Stimulated activated CD4-positive, alpha-beta T cell treated with anti-CD3 and anti-CD28 coated beads, TNF-alpha, amount 100 ng/mL, for 1 hour (primary cell): ENCODE data around the gene RNF213.
"Not testable (repeated sequence)": the region's sequence is repeated elsewhere in the genome, so short reads cannot be mapped to it uniquely, and the experiment has no call there.

Source experiments
- DNase-seq, 3 donors: peaks; one replicate each; pipeline ENCODE4 v3.0.0-alpha.2; 2020; ENCODE audit warnings: low read depth in 3 of 3, low spot score in 1 of 3

RNF213 gene

GRCh38 chr17:80267391-80267790, 6.7 kb downstream of the RNF213 start:
- DNase-seq, result no peak

DNA sequence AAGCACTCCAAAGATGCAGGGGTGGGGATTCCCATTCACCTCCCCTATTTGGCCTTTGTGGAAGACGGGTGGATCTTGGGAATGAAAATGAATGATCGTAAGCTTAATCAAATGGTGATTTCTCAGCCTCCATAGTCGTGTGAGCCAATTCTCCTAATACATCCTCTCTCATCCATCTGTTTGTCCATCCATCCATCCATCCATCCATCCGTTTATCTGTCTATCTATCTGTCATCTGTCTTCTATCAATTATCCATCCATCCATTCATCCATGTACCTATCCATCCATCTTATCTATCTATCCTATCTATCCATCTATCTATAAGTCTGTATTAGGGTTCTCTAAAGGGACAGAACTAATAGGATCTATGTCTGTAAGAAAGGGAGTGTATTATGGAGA, 7.8 kb downstream of the RNF213 start:
- DNase-seq, result no peak

DNA sequence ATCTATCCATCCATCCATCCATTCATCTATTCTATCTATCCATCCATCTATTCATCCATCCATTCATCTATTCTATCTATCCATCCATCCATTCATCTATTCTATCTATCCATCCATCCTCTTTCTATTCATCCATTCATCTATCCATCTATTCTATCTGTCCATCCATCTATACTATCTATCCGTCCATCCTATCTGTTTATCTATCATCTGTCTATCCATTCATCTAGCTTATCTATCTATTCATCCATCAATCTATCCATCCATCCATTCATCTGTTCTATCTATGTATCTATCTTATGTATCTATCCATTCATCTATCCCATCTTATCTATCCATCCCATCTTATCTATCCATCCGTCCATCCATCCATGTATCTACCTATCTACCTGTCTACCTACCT, 8.8 kb downstream of the RNF213 start:
- DNase-seq, result no peak

GRCh38 chr17:80270104-80270503, 9.5 kb downstream of the RNF213 start:
- DNase-seq, result no peak

GRCh38 chr17:80270836-80271235, 10.2 kb downstream of the RNF213 start:
- DNase-seq, result no peak

GRCh38 chr17:80272366-80272765, 11.7 kb downstream of the RNF213 start:
- DNase-seq, result no peak

- DNase-seq, result no peak
Observed at GRCh38 chr17:80274331-80274730, 13.7 kb downstream of the RNF213 start.

- no peak for DNase-seq
Observed at GRCh38 chr17:80274871-80275449, 14.3 kb downstream of the RNF213 start.

DNA sequence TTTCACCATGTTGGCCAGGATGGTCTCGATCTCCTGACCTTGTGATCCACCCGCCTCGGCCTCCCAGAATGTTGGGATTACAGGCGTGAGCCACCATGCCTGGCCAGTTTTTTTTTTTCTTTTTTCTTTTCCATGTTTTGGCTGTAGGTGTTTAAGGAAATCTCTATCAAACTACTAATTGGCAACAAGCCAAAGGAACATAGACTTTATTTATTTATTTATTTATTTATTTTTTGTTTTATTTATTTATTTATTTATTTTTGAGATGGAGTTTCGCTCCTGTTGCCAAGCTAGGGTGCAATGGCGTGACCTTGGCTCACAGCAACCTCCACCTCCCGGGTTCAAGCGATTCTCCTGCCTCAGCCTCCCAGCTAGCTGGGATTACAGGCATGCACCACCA, 15.2 kb downstream of the RNF213 start:
- DNase-seq, result not testable (repeated sequence)

GRCh38 chr17:80277751-80278671, 17.4 kb downstream of the RNF213 start:
- no peak for DNase-seq

DNA sequence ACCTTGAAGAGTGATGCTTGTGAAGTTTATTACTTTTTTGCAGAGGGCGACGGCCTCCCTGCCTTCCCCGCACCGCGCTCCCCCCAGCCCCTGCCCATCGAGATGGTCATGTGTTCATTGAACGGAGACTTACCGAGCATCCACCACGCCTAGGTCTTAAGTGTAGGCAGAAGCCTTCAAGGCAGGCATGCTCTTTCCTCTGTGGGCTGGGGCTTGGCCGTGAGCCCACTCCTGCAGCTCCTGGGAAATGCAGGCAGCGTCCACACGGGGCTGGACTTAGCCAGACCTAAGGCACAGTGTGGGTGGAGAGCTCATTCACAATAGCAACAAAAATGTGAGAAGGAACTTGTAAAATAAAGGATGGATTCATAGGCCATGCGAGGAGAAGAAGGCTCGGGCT, 19.2 kb downstream of the RNF213 start:
- DNase-seq, result no peak

DNA sequence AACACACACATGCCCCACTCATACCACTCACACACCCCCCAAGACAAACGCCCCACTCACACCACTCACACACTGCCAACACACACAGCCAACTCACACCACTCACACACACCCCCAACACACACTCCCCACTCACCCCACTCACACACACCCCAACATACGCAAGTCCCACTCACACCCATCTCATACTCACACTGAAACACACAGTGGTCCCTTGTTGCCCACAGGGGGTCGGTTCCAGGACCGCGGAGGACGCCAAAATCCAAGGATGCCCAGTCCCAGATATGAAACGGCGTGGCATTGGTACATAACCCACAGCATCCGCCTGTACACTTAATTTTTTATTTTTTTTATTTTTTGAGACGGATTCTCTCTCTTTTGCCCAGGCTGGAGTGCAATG, 20.9 kb downstream of the RNF213 start:
- no peak for DNase-seq

DNA sequence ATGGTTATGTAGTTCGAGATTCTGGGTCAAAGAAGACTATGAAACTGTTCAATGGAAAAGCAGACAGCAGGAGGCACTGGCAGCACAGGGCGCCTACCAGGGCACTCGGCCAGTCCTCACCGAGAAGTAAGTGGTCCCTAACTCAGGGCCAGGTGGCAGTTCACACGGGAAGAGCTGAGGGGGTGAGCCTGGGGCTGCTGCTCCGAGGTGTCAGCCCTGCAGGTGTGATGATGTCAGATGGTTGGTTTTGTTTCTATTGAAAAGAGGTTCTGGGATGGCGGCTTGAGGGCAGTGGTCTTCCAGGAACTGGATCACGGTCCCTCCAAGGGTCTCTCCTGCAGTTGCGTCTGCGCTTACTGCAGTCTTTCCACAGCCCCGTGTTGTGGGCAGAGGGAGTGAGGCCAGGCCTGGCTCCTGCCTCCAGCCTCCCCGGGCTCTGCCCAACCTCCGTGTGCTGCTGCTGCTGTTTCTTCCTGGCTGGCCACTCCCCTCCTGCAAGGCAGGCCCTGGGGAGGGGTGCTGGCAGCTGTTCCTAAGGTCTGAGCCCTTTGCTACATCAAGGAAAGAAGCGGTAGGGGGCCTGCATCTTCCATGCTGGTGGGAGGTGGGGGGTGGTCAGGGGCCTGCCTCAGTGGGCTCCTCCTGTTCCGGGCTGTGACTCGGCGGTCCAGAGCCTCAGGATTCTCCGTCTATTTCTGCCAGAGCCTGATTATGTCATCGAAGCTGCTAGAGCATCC, 22.6 kb downstream of the RNF213 start:
- DNase-seq, result no peak

DNA sequence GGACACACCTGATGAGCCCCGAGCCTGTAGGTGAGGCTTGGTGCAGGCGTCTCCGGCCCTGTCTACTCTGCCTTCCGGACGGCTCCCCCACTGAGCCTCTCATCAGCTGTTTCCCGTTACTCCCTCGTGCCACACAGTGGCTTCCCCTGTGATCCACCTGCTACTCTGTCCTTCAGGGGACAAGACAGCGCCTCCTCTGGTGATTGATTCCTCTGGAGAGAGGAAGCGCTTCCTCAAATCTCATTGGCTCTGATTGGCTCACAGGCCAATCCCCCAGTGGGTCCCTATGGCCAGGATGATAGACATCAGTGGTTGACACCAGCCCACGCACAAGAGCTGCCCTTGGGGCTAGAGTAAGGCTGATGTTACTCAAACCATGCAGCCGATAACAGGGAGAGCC, 24.0 kb downstream of the RNF213 start:
- DNase-seq, result no peak

GRCh38 chr17:80285237-80285920, 24.7 kb downstream of the RNF213 start:
- DNase-seq, result no peak

- no peak for DNase-seq
Observed at GRCh38 chr17:80286638-80286960, 25.9 kb downstream of the RNF213 start.

- no peak for DNase-seq
Observed at GRCh38 chr17:80287038-80287437, 26.4 kb downstream of the RNF213 start.

GRCh38 chr17:80287806-80288567, 27.3 kb downstream of the RNF213 start:
- DNase-seq, result no peak

DNA sequence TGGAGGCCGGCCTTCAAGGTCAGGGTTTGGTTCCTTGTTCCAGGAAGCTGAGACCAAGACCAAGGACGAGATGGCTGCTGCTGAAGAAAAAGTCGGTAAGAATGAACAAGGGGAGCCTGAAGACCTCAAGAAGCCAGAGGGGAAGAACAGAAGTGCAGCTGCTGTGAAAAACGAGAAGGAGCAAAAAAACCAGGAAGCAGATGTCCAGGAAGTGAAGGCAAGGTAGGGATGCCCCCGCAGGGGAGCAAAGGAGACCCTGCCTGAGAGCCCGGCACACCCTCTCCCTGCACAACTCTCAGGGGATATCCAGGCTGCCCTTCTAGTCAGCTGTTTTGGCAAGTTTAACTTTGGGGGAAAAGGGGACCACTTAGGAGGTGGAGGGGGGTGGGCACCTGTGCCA, 29.0 kb downstream of the RNF213 start:
- no peak for DNase-seq

GRCh38 chr17:80290156-80290555, 29.5 kb downstream of the RNF213 start:
- DNase-seq, result no peak

DNA sequence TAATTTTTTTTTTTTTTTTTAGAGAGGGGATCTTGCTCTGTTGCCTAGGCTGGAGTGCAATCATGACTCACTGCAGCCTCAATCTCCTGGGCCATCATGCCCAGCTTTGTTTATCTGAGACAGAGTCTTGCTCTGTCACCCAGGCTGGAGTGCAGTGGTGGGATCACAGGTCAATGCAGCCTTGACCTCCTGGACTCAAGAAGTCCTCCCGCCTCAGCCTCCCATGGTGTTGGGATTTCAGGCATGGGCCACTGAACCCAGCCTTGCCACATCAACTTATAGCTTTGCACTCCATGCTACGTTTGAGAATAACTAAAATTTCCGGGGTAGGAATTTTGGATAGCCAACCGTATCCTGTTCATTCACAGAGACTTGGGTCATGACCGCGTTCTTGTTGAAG, 30.6 kb downstream of the RNF213 start:
- DNase-seq, result no peak
